SKM-1 treated with dmso at 0.1 percent for 144 hours (cell line): ENCODE measurements around the gene C12orf60.

Source experiments
- DNase-seq: peaks from one replicate; lab custom pipeline; 2025; ENCODE audit not compliant: unreplicated experiment; lab: John Stamatoyannopoulos, UW

Gene C12orf60

DNA sequence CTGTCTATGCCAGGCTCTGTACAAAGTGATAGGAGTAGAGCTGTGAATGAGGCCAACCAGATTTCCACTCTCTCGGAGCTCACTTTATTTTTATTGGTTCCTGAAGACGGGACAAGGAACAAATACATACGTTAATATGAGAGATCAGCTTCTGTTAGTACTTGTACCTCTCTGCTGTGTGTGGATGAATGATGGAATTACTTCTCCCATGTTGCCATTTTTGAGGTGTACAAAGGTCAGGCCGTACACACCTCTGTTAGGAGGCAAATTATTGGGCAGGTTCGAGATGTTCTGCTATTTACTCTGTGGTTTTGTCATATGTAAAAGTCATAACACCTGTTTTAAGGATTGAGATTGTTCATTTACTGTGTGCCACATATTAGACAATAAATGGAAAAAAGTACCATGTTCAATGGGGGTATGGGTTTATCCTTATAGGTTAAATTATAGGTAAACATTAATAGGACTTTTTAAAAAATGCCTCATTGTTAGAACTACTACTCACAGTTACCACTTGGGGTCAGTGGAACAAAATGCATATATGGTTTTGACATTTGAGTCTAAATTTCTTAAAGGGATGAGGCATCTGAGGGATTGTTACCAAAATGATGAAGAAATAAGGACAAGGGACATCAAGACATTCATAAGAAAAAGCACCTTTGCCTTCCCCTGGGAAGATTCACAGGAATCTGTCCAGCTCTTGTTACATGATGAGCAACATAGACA is 27.1 kb upstream of the C12orf60 start:
- no peak for DNase-seq

DNA sequence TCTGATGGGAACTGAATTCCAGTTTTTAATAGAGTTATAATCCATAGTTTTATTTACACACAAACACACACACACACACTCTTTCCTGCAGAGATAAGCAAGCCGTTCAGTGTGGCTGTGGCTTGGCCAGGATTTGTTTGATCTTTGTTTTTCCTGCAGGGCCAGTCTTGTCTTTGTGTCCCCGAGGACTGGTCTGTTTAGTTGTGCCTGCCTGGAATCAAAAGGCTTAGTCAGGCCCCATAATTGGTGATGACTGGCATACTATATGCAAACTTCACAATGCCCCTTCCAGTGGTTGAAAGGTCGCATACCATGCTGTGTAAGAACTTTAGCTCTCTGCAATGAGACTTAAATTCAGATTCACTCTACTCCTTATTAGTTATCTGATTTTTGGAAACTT is 26.2 kb upstream of the C12orf60 start:
- no peak for DNase-seq

DNA sequence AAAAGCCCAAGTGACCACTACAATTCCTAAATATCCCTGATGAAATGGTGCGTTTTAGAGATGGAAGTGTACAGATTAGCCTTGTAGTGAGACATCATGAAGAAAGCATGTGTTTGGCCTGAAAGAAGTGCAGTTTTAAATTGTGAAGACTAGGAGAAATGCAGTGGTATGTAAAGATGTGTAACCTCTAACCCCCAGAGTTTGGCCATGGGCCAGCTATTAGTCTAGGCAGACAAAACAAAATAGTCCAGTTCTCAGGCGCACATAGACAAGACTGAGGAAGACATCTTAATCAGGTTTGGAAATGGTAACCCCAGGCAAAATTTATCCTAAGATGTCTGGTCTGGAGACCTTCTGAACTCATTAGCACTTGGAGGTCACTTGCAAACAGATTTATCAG is 23.6 kb upstream of the C12orf60 start:
- DNase-seq, result no peak

DNA sequence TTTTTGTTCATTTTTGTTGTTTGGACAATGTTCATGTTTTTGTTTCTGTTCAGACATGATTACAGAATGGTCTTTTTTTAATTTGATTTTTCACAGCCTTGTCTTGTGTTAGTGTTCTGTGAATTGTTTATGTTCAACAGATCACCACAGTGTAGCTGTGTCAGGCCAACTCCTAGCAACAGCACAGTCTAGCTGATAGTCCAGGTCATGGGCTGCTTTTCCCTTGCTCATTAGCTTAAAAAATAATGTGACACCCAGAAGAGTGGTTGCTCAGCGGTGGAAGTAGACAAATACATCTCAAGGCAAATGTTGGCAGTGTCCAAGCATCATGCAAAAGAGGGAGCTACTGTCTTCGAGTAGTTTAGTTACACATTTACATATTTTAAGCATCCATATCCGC is 22.6 kb upstream of the C12orf60 start:
- DNase-seq, result no peak

DNA sequence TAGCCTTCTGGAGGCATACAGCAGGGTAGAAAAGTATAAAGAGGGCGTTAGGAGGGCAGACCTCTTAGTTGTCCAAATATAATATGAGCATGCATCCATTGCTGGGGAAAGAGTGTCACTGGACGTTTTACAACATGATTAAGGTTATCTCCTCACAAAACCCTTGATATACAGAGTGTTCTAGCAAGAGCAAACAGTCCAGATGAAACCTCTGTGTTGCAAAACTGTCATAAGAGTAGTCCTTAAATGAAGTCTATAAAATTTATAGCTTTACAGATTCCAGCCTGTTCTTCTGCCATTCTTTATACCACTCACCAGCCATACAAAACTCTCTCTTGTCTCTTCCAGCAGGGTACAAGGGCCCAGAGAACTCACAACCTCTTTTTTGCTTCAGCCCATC is 21.9 kb upstream of the C12orf60 start:
- DNase-seq, result no peak

GRCh38 chr12:14782756-14783155 is 20.7 kb upstream of the C12orf60 start:
- no peak for DNase-seq

- no peak for DNase-seq
Measured at GRCh38 chr12:14784471-14784870, 19.0 kb upstream of the C12orf60 start.

GRCh38 chr12:14785568-14785967 is 17.9 kb upstream of the C12orf60 start:
- no peak for DNase-seq

DNA sequence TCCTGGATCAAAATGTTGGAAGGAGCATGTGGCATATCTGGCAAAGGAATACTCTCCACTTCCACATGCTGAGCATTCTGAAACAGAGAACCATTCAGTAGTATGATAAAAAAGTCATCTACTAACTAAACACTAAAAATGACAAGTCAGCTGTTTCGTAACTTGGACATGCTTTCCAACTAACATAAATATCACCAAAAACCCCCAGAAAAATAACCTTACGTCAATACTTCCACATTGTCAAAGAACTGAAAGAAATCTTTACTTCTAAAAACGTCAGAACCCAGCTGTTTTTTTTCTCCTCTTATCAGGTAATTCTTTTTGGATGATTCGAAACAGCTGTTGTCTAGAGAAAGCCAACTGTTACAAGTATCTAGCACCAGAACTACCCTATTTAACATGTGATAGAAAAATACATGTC is 8.4 kb upstream of the C12orf60 start:
- no peak for DNase-seq

GRCh38 chr12:14802247-14802646 is 1.2 kb upstream of the C12orf60 start:
- no peak for DNase-seq

- no peak for DNase-seq
Measured at GRCh38 chr12:14802721-14803010, 804 bp upstream of the C12orf60 start.

DNA sequence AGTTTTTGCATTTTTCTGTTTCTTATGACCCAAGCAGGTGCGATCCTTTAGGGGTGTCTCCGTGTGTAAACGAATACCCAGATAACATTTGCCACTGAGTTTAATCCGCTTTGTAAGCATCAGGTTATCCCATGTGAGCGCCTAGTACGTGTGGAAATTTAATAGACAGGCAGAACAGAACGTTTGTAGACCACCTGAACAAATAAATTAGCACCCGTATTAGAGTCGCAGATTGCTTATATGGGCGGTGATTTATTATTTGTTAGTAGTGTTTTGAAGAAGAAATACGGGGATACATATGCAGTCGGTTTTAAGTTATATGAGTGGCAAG is 325 bp downstream of the C12orf60 start:
- no peak for DNase-seq

GRCh38 chr12:14810167-14810952 is 6.9 kb downstream of the C12orf60 start:
- no peak for DNase-seq

DNA sequence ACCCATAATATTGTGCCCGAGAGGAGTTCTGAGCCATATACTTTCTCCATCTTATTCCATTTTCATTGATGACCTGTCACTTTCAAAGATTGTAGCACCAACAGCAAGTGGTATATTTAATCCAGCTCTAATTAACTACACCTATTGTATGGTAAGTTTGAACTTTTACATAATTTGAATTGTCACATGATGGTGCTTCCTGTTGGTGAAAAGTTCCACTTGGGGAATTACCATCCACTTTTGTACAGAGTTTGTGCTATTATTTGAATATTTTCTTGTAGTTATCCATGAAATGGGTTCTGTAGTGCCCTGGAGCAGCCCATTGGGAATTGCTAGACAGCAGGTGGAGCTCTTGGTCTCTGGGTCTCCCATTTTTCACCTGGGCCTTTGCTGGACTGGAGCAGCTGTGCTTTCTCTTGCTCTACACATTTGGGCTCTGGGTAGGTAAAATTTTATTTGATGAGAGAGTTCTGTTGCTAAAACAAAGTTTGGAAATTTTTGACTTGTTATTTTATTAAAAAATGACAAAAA is 7.5 kb downstream of the C12orf60 start:
- no peak for DNase-seq

DNA sequence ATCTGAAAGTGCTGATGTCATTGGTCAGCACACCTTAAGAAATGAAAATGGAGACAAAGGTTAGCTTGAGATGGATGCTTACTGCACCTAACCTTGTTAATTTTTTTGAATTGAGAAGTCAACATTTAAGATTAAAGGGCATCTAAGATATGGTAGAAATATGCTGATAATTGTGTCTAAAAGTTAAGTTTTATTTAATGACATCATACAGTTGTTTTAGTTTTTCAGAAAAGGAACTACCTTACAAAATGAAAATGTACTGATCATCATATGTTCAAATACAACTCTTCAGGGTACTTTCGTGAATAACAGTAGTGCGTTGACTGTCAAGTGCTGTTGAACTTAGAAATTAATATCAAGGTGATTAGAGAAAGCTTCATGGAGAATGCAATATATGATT is 8.0 kb downstream of the C12orf60 start:
- DNase-seq, result no peak

DNA sequence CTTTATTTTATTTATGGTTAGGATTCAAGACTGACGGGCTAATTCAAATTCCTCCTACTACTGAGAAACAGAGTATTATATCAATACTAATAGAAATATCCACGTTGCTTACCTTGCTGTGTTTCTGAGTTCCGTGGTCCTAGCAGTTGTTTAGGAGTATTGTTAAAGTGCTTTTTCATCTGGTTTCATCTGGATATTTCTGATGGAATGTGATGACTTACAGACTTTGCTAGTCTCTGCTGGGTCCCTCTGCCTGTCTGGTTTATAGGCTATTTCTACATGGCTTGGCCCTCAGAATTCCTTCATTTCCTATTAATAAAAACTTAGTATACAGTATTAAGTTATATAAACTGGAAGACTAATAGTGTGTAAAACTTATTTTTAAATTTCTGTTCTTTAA is 10.5 kb downstream of the C12orf60 start, which contains the start of gene SMCO3:
Gene SMCO3, minus strand, starts transcription at position 169 of the 400 bp plus-strand sequence. CDS start 7,502 bp downstream, outside the sequence.
- no peak for DNase-seq

DNA sequence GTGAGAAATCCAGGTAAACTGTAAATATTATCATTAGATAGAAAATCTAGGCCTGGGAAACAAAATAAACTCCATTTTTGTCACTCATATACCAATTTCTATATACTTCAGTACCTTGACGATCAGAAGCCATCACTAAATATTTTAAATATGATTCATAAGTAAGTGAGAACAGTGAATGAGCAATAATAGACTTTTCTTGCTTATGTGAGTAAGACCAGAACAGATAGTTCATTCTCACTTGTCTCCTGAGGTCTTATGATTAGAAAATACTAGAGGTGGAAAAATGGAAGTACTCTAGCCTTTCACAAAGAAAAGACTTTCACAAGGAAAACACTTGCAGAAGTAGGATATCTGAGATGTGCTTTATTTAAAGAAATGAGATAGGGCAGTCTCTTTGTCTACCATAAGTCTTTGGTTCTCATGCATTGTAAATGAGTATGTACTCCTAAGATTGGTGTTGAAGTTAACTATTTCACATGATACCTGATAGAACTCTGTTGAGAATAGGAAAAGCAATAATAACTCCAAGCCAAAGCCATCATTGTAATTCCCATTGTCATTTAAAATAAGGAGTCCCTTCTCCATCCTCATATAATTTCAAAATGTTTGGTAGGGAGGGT is 20.7 kb downstream of the C12orf60 start:
- no peak for DNase-seq

GRCh38 chr12:14825256-14825655 is 21.8 kb downstream of the C12orf60 start:
- no peak for DNase-seq

- DNase-seq, result no peak
Measured at GRCh38 chr12:14826491-14826890, 23.0 kb downstream of the C12orf60 start.

- no peak for DNase-seq
Measured at GRCh38 chr12:14827043-14827442, 23.6 kb downstream of the C12orf60 start.

DNA sequence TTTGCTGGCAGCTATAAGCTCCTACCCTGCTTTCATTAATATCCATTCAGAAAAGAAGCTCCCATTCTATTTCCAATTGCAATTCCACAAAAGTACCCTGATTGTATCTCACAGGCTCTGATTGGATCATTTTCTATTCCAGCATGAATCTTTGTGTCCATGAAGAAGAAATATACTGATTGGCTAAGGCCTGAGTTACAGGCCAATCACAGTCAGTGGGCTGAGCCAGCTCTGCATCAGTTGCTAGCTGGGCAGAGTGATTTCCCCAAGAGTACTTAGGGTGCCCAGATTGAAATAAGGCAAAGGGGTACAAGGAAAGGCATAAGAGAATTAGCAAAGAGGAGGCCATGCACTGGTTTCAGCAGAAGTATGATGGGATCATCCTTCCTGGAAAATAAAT is 25.4 kb downstream of the C12orf60 start:
- DNase-seq, result no peak

GRCh38 chr12:14833336-14833735 is 29.9 kb downstream of the C12orf60 start:
- DNase-seq, result no peak
